ENCODE measurements around the gene PRR14L.
"Not testable (repeated sequence)": the region's sequence is repeated elsewhere in the genome, so short reads cannot be mapped to it uniquely, and the experiment has no call there.

Gene PRR14L

DNA sequence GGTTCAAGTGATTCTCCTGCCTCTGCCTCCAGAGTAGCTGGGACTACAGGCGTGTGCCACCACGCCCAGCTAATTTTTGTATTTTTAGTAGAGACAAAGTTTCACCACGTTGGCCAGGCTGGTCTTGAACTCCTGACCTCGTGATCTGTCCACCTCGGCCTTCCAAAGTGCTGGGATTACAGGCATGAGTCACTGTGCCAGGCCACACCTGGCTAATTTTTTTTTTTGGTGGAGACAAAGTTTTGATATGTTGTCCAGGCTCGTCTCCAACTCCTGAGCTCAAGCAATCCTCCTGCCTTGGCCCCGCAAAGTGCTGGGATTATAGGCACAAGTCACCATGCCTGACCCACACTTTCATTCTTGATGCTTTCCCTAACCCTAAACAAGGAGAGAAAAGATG lies 9.6 kb downstream of the PRR14L start:
- DNase-seq (ENCODE audit: low spot score), result not testable (repeated sequence)

DNA sequence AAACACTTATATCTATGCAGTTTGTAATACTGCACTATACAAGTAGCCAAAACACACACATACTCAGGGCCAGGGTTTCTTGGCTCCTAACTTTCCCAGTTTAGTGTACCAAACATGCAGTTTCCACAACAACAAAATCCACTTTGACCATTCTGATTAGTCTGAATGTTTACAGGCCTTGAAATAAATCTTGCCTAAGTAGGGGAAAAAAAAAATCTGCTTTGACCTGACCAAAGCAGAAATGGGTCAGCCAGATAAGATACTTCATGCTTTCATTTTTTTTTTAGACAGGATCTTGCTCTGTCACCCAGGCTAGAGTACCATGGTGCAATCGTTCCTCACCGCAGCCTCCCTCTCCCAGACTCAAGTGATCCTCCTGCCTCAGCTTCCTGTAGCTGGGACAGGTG lies 10.1 kb downstream of the PRR14L start:
- DNase-seq (ENCODE audit: low spot score), result no peak

DNA sequence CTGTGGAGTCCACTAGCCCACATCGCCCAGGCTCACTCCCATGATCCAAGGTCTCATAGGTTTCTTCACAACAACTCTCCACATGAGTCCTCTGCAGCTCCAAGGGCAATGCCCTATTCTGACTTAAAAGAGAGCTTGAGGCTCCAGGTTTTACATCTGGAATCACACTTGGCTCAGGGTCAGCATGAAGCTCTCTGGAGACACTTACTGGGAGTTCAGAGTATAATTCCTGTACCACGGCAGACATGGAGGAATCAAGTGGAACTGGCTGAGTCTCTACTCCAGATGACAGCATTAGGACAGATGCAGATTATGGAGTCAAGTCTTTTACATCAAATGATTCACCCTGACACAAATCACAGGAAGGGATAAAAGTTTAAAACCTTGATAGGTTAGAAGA lies 11.4 kb downstream of the PRR14L start:
- DNase-seq (ENCODE audit: low spot score), result no peak

DNA sequence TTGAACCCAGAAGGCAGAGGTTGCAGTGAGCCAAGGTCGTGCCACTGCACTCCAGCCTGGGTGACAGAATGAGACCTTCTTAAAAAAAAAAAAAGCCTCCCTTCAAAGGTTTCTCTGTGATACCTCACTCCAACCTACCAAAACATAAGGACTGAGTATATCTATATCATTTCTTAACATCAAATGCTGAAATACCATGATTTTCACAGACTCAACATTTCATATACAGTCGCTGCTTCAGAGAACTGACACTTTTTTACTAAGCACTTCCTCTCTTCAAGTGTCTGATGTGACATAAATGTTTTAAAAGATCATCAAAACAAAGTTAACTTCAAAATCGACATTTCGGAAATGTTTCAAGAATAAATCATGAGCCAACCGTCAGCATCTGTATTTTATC lies 12.0 kb downstream of the PRR14L start:
- DNase-seq (ENCODE audit: low spot score), result no peak

DNA sequence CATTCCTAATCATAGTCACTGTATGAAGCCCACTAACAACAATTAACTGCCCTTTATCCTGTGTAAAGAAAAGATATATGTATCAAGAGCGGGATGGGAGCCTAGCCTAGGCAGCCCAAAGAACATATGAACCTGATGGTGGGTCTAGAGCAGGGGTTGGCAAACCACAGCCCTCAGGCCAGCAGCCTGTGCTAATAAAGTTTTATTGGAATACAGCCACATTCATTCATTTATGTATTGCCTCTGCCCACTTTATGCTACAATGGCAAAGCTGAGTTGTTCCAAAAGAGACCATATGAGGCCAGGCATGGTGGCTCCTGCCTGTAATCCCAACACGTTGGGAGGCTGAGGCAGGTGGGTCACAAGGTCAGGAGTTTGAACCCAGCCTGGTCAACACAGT lies 13.5 kb downstream of the PRR14L start:
- no peak for DNase-seq (ENCODE audit: low spot score)

DNA sequence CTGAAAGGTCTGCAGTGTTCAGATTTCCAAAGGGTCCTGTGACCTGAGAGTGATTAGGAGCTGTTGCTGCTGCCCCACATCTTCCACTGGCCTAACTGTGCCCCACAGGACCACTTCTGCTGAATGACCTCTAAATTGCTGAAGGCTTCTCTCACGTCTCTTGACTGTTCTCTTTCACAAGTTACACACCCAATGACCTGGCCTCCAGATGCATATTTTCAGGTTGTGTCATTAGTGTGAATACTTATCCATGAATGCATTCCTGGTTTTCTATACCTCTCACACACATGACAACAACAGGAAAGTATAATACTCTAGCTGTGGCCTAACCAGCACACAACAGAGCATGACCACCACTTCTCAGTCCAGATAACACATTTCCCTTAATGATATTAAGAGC lies 15.4 kb downstream of the PRR14L start:
- DNase-seq (ENCODE audit: low spot score), result no peak

DNA sequence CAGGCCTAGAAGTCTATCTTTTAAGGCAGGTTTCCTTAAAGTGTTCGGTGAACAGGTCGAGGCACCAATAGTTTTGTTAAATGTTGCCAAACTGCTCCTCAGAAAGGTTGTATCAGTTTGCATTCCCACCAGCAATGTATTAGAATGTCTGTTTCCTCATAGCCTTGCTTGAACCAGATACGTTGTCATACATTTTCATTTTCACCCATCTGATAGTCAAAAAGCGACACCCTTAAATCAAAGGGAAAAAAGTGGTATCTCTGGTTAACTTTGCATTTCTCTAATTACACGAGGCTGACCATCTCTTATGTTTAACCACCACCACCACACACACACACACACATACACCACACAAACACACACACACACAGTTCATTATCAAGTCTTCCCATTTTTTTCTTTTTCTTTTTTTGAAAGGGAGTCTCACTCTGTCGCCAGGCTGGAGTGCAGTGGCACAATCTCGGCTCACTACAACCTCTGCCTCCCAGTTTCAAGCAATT lies 16.3 kb downstream of the PRR14L start:
- DNase-seq (ENCODE audit: low spot score), result no peak

DNA sequence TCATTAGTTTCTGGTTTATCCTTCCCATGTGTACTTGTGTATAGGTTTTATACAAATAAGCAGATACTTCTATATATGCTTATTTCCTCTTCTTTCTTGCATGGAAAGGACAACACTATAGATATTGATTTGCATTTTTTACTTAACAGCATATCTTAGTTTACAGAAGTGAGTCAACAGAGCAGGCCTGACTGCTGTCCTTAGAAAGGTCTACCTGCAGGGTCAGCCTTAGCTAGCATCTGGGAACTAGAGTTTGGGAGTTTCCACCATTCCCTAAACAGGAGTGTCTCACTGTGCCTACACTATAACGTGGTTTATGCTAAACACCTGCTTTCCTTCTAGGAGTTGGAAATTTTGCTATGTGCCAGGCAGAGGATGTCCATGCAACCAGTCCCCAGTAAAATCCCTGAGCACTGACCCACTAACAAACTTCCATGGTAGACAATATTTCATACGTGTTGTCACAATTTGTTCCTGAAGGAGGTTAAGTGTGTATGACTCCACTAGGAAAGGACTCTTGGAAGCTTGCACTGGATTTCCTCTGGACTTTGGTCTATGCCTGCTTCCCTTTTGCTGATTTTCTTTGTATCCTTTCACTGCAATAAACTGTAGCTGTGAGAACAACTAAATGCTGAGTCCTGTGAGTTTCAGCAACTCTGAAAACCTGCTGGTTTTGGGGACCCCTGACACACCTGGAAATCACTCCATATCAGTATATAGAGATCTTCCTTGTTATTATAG lies 17.7 kb downstream of the PRR14L start:
- DNase-seq (ENCODE audit: low spot score), result no peak

DNA sequence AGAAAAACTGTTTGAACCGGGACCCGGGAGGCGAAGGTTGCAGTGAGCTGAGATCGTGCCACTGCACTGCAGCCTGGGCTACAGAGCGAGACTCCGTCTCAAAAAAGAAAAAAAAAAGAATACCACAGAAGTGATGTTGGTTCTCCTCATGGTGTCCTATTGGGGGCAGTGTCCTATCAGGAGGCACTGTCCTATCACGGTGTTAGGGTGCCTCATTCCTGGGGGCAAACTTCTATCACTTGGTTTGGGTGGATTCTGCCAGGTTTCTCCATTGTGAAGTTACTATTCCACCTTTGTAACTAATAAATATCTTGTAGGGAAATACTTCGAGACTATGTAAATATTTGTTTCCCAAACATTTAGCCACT lies 19.6 kb downstream of the PRR14L start:
- DNase-seq (ENCODE audit: low spot score), result no peak

DNA sequence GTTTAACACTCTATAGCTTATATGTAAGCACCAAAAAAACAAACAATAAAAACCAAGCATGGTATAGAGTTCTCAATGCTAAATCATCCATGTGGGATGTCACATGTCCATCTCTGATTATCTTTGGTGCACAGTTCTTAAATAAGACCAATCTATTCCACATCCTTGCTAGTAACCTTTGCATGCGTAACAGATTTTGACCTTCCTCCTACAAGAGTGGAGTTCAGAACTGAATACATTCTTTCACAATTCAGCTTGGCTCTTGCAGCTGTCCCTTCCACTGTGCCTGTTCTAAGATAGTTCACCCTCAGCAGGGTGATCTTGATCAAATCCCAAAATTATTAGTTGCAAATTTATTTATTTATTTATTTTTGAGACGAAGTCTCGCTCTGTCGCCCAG lies 21.1 kb downstream of the PRR14L start:
- DNase-seq (ENCODE audit: low spot score), result no peak

DNA sequence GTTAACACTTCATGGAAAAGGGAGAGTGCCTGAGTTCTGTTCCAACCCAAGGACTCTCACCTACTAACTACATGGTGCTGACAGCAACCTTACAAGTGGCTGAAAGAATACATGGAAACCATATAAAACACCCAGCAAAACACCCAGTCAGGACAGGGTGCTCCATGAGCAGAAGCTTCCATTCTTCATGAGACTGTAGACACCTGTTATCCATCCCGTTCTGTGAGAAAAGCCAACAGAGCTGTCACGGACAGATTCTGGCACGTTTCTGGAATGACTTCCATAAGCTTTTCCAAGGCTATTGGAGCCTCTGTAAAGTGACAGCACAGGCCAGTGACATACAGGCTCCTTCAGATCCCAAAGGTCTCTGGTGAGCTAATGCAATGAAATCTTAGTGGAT lies 23.2 kb downstream of the PRR14L start:
- no peak for DNase-seq (ENCODE audit: low spot score)

DNA sequence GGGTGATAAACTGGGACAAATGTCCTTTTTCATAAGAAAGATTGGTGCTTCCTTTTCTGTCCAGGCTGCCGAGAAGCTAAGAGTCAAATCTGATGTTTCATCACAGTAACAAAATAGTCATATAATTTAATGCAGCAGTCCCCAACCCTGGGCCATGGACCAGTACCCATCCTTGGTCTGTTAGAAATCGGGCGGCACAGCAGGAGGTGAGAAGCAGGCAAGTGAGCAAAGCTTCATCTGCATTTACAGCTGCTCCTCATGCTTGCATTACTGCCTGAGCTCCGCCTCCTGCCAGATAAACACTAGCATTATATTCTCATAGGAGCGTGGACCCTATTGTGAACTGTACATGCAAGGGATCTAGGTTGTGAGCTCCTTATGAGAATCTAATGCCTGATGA lies 26.2 kb downstream of the PRR14L start:
- DNase-seq (ENCODE audit: low spot score), result no peak

DNA sequence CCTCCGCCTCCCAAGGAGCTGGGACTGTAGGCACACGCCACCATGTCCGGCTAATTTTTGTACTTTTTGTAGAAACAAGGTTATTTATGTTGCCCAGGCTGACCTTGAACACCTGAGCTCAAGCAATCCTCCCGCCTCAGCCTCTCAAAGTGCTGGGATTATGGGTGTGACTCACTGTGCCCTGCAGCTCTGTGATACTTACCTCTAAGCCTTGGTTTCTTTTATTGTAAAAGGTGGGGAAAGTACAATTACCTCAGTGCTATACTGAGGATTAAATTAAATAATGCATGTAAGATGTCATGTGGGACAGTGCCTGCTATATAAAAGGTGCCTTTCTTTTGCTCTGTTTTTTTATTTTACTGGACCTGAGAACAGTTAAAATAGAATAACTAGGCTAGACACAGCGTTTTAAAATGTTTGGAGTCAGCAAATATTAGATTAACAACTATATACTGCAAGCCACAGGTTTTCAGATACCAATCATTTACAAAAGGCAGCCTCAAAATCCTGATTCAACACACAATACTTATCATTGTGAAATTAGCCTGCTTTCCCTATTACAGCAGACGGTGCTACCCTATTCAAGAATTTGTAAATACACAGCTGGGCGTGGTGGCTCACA lies 30.0 kb downstream of the PRR14L start:
- no peak for DNase-seq (ENCODE audit: low spot score)

DNA sequence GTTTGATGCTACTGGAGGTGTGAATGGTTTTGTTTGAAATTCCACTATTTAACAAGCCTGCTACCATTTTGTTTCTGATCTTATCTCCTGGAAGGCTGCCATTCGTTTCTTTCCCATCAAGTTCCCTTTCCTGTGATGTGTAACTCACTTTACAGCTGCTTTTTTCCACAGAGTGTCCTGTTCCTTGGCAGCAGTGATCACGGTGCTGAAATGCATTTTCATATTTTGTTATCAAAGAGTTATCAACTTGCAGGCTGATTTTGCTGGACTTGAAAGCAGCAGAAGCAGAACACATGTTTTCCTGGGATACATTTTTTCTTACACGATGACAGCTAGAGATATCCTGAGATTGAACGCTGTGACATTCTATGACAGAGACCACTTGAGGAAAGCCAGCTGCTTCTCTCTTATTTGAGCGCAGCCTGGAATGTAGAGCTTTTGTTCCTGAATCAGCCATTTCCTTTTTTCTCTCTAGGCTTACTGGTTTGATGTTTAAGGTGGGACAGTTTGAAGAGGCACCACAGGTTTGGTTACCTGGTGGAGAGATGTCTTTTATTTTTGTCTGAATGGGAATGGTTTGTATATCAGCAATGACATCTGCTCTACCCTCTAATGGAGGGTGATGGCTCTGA lies 34.7 kb downstream of the PRR14L start:
- DNase-seq (ENCODE audit: low spot score), result no peak

DNA sequence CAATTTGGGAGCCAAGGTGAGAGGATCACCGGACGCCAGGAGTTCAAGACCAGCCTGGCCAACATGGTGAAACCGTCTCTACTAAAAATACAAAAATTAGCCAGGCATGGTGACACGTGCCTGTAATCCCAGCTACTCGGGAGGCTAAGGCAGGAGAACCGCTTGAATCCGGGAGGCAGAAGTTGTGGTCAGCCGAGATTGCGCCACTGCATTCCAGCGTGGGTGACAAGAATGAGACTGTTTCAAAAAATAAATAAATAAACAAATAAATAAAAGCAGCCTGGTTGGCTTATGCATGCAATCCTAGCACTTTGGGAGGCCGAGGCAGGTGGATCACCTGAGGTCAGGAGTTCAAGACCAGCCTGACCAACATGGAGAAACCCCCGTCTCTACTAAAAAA lies 38.7 kb downstream of the PRR14L start:
- not testable (repeated sequence) for DNase-seq (ENCODE audit: low spot score)

DNA sequence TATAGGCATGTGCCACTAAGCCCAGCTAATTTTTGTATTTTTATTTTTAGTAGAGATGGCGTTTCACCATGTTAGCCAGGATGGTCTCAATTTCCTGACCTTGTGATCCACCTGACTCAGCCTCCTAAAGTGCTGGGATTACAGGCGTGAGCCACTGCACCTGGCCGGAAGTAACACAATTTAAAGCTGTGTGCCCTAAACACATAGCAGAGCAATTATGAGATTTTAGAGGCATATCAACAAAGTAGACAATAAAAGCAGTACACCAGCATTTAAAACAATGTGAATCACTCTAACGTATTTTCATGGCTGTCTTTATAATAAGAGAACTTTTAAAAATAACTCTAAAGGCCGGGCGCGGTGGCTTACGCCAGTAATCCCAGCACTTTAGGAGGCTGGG lies 42.4 kb downstream of the PRR14L start:
- DNase-seq (ENCODE audit: low spot score), result no peak

DNA sequence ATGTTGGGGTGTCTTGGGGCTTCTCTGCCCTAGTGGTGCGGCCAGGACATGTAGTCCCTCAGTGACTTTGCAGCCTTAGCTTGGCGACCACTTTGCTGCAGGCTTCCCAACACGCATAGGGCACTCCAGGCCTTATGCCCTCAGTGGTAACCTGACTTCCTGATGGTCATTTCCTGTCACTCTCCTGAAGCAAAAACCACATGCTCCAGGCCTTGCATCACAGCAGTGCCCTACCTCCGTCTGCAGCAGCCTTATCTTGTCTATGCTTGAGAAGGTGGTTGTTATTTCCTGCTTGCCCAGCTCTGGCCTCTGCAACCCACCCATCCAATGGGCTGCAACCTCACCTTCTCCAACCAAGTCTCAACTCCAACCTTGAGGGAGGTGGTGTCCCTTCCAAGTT lies 54.5 kb downstream of the PRR14L start:
- no peak for DNase-seq (ENCODE audit: low spot score)

DNA sequence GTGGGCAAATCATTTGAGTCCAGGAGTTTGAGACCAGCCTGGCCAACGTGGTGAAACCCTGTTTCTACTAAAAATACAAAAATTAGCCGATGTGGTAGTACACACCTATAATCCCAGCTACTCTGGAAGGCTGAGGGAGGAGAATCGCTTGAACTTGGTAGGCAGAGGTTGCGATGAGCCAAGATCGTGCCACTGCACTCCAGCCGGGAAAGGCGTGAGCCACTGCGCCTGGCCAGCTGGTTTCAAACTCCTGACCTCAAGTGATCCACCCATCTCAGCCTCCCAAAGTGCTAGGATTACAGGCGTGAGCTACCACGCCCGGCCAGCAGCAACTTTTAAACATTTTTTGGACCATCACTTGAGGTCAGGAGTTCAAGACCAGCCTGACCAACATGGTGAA lies 55.9 kb downstream of the PRR14L start:
- not testable (repeated sequence) for DNase-seq (ENCODE audit: low spot score)

DNA sequence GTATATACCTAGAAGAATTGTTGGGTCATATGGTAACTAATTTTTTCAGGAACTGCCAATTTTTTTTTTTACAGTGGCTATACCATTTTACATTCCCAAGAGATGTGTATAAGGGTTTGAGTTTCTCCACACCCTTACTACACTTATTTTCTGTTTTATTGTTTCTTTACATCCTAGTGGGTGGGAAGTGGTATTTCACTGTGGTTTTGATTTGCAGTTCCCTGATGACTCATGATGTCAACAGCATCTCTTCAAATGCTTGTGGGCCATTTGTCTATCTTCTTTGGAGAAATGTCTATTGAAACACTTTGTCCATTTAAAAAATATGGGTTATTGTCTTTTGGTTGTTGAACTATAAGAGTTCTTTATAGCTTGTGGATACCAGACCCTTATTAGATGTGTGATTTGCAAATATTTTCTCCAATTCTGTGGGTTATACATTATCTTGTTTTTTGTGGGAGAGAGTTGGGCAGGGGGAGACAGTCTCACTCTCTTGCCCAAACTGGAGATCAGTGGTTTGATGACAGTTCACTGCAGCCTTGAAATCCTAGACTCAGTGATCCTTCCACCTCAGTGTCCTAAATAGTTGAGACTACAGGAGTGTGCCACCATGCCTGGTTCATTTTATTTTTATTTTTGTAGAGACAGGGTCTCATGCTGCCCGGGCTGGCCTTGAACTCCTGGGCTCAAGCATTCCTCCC lies 57.6 kb downstream of the PRR14L start:
- DNase-seq (ENCODE audit: low spot score), result no peak

DNA sequence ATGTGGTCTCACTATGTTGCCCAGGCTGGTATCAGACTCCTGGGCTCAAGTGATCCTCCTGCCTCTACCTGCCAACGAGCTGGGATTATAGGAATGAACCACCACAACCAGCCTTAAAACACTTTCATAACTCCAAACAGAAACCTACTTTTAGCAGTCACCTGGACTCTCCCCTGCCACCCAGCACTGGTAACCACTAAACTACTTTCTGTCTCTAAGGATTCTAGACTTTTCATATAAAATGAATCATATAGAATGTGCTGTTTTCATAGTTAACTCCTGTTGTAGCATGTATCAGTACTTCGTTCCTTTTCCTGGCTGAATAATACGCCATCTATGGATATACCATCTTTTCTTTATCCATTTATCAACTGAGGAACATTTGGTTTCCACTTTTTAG lies 58.5 kb downstream of the PRR14L start:
- DNase-seq (ENCODE audit: low spot score), result no peak

DNA sequence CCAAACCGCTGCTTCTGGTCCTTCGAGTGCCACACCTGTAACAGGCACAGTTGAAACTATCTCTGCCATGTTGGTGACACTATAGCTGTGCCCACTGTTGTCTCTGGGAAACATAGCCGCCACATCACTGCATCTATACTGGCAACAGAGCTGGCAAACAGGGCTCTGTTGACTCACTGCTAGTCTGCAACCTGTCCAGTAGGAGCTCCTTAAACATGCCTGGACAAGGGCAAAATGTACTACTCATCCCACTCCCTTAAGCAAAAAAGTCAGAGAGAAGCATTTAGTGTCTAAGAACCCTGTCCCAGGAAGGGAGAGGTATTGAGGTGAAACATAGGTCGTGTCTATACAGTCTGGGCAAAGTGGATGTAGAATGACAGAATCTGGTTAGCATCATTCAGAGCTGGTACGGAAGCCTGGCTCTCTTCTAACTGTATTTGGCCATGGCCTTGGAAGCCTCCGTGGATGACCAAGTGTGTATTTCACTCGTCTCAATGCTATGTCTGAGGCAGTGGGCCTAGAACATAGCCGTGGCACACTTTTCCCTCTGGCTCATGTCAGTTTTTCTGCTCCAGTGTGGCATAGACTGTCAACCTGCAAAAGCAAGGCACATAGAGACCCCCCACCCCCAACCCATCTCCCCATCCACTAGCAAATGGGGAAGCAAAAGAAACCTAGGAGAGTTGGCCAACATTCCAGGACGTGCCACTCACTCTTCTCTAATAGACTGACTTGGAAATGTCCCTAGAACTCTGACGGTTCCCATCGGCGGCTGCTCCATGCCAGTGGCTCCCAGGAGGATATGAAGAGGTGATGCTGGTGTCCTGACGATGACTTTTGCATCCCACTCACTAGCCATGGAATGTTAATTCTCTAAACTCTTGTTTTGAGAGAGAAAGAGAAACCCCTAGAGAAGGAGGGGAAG lies 66.5 kb downstream of the PRR14L start:
- DNase-seq (ENCODE audit: low spot score), result no peak

DNA sequence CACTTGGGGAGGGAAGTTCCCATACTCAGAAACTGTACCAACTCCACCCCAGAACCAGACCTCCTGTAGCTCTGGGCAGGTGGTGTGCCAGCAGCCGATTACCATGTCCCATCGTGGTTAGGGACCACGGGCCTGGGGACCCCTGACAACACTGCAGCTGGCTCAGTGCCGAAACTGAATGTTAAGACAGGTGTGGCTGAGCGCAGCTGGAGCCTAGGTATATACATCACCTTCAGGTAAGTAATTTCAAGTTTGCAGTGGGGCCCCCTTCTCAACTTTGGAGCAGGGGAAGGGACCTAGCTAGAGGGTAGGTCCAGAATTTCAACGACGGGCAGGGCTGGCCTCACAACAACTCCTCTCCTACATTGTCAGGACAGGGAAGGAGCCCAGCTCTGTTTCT lies 67.2 kb downstream of the PRR14L start:
- DNase-seq (ENCODE audit: low spot score), result no peak
